TTC549 (cell line): ENCODE results near the gene NDUFAF3.

Experiments used
- FAIRE-seq: peaks from 2 replicates; lab custom pipeline; 2012; peaks lifted over from hg19 to GRCh38; lab: Jason Lieb, UNC

NDUFAF3 gene

GRCh38 chr3:49021813-49022687, at the start of gene NDUFAF3:
TSS of gene NDUFAF3 (plus strand) at chr3:49022121. CDS start at chr3:49022145, 24 bp downstream.
- no peak for FAIRE-seq

GRCh38 chr3:48974076-48974864, 47.7 kb upstream of the NDUFAF3 start:
- no peak for FAIRE-seq

- FAIRE-seq: no peak
Observed at GRCh38 chr3:48979451-48979850, 42.5 kb upstream of the NDUFAF3 start.

- no peak for FAIRE-seq
Observed at GRCh38 chr3:48980295-48980694, 41.6 kb upstream of the NDUFAF3 start.

- no peak for FAIRE-seq
Observed at GRCh38 chr3:48982016-48982415, 39.9 kb upstream of the NDUFAF3 start.

GRCh38 chr3:48982686-48983085, 39.2 kb upstream of the NDUFAF3 start:
- no peak for FAIRE-seq

GRCh38 chr3:48983096-48983495, 38.8 kb upstream of the NDUFAF3 start:
- FAIRE-seq: no peak

- FAIRE-seq: no peak
Observed at GRCh38 chr3:48984663-48985062, 37.3 kb upstream of the NDUFAF3 start.

GRCh38 chr3:48985831-48986376, 36.0 kb upstream of the NDUFAF3 start:
- no peak for FAIRE-seq

- no peak for FAIRE-seq
Observed at GRCh38 chr3:48989126-48989795, 32.7 kb upstream of the NDUFAF3 start.

GRCh38 chr3:48989796-48990635, 31.9 kb upstream of the NDUFAF3 start, which contains the start of gene P4HTM:
TSS of gene P4HTM (plus strand) at chr3:48990241. CDS start at chr3:48990257, 16 bp downstream.
- FAIRE-seq: no peak

- no peak for FAIRE-seq
Observed at GRCh38 chr3:48990636-48991469, 31.1 kb upstream of the NDUFAF3 start.

GRCh38 chr3:48991851-48992545, 29.9 kb upstream of the NDUFAF3 start:
- no peak for FAIRE-seq

GRCh38 chr3:48993834-48994233, 28.1 kb upstream of the NDUFAF3 start:
- no peak for FAIRE-seq

GRCh38 chr3:48996640-48997039, 25.3 kb upstream of the NDUFAF3 start:
- no peak for FAIRE-seq

- FAIRE-seq: no peak
Observed at GRCh38 chr3:48997102-48997635, 24.8 kb upstream of the NDUFAF3 start.

GRCh38 chr3:48997714-48998637, 23.9 kb upstream of the NDUFAF3 start:
- no peak for FAIRE-seq

- FAIRE-seq: no peak
Observed at GRCh38 chr3:48999085-48999858, 22.6 kb upstream of the NDUFAF3 start.
